Body of pancreas (tissue), 4 donors: ENCODE data around the gene DLGAP1.

ENCODE experiments used
- CTCF ChIP-seq, 7 experiments: fragments of 450-650 bp in 4 of 7; fragments of 200-600 bp in 3 of 7; sonication (generic) in 3 of 7; IDR thresholded peaks; one replicate each; pipeline ENCODE4 v1.5.1; 2016 to 2019; ENCODE audit warnings: antibody characterized with exemption in 7 of 7
- POLR2A ChIP-seq, 3 donors: fragments of 450-650 bp; IDR thresholded peaks; one replicate each; pipeline ENCODE4 v1.6.1; 2016; ENCODE audit warnings: antibody characterized with exemption in 3 of 3, mild to moderate bottlenecking in 2 of 3

GRCh38 chr18:3526421-3527354 lies 928.4 kb downstream of the DLGAP1 start:
- TF ChIP-seq CTCF (IDR thresholded peaks at IDR 0.05) (no peak), POLR2A (IDR thresholded peaks at IDR 0.05) (no peak)
